ENCODE data around the gene FRMPD4. TPM values are rescaled to one million over a fixed set of nuclear protein-coding genes. Genes with fewer than 3 reads are reported as not detected.

Gene FRMPD4
- total and polyA plus RNA-seq, 10 of the 15 experiments (the other 5 are each of a cell fraction or from before 2014, with no cell fraction given), result not detected

GRCh38 chrX:12396584-12396983 lies 258.3 kb downstream of the FRMPD4 start:
- TF ChIP-seq IRF4 (IDR thresholded peaks at IDR 0.05; ENCODE audit: low read depth, low read length), result no peak
- TF ChIP-seq DPF2 (IDR thresholded peaks at IDR 0.05), result no peak
- TF ChIP-seq ZZZ3 (IDR thresholded peaks at IDR 0.05; ENCODE audit: control insufficient read depth, insufficient read length, low read depth), result no peak
- TF ChIP-seq MXI1 (IDR thresholded peaks at IDR 0.05; ENCODE audit: low read depth, low read length), result no peak
- TF ChIP-seq TCF12 (IDR thresholded peaks at IDR 0.05; ENCODE audit: low read depth, low read length), result no peak
- TF ChIP-seq BACH1 (IDR thresholded peaks at IDR 0.05; ENCODE audit: borderline replicate concordance), result no peak
- no peak for TF ChIP-seq ESRRA (IDR thresholded peaks at IDR 0.05; ENCODE audit: low read length)
- TF ChIP-seq CEBPZ (IDR thresholded peaks at IDR 0.05; ENCODE audit: low read depth, low read length), result no peak
- TF ChIP-seq STAT1 (conservative IDR thresholded peaks at IDR 0.05), result no peak
- no peak for TF ChIP-seq ATF3 (IDR thresholded peaks at IDR 0.05; ENCODE audit: borderline replicate concordance, extremely low read depth, low read depth, low read length)
- no peak for TF ChIP-seq SMC3 (IDR thresholded peaks at IDR 0.05; ENCODE audit: borderline replicate concordance, low read length)
- no peak for TF ChIP-seq NR2C1 (IDR thresholded peaks at IDR 0.05)
- no peak for TF ChIP-seq CEBPB (IDR thresholded peaks at IDR 0.05; ENCODE audit: borderline replicate concordance in 1 of 2, low read depth in 2 of 2, low read length in 2 of 2)
- no peak for TF ChIP-seq CHD2 (IDR thresholded peaks at IDR 0.05; ENCODE audit: borderline replicate concordance, low read depth, low read length)
- no peak for TF ChIP-seq SPI1 (IDR thresholded peaks at IDR 0.05; ENCODE audit: borderline replicate concordance, insufficient read depth, low read depth, low read length)
- no peak for TF ChIP-seq POLR2AphosphoS5 (IDR thresholded peaks at IDR 0.05; ENCODE audit: low read length)
- no peak for TF ChIP-seq STAT3 (IDR thresholded peaks at IDR 0.05; ENCODE audit: low read depth, low read length)
- no peak for TF ChIP-seq TBL1XR1 (IDR thresholded peaks at IDR 0.05; ENCODE audit: low read depth, low read length)
- no peak overlapping the region for H2AFZ ChIP-seq (ENCODE audit: control insufficient read depth, low read depth, low read length)
- no peaks in the 10 kb centered on the region for H4K20me1 ChIP-seq (ENCODE audit: control insufficient read depth, insufficient read depth)
- intact Hi-C loops (cut with micrococcal nuclease; ENCODE audit: unreplicated experiment) (no loop called here), in situ Hi-C loops (cut with MboI) (no loop called here)
- H3K9me3 ChIP-seq (replicated peaks; ENCODE audit: control insufficient read depth, insufficient read depth, low read length), result no peaks in the 10 kb centered on the region
- ChIA-PET CTCF (no interaction called here), SMC1A (ENCODE audit: uncharacterized antibody, unreplicated experiment) (no interaction called here), RAD21 (ENCODE audit: unreplicated experiment) (no interaction called here), POLR2A (no interaction called here)
- no peak overlapping the region for H3K27ac ChIP-seq (ENCODE audit: control insufficient read depth, insufficient read depth)
- DNase-seq (ENCODE audit: low read depth, low spot score) (no peak), FAIRE-seq (no peak), ATAC-seq (no peak)
- H3K27me3 ChIP-seq (replicated peaks in 1 of 2; ENCODE audit: control insufficient read depth in 2 of 2, insufficient read depth in 2 of 2, low read length in 1 of 2), result no peaks in the 10 kb centered on the region
- H3K9ac ChIP-seq (ENCODE audit: control insufficient read depth, insufficient read depth, low read length), result no peak overlapping the region
- no peaks in the 10 kb centered on the region for H3K4me1 ChIP-seq (ENCODE audit: control insufficient read depth, insufficient read depth, low read length)
- H3K4me3 ChIP-seq, result no peak overlapping the region
- no TSS peak for BruUV-seq (replicated peaks)
- no peaks in the 10 kb centered on the region for H3K79me2 ChIP-seq (ENCODE audit: control insufficient read depth, insufficient read depth, low read length)
- no peak overlapping the region for H3K4me2 ChIP-seq (ENCODE audit: control insufficient read depth, insufficient read depth)
- H3K36me3 ChIP-seq (ENCODE audit: control insufficient read depth in 2 of 2, insufficient read depth in 2 of 2, low read length in 1 of 2), result no peaks in the 10 kb centered on the region

Data from GM12878 (cell line).